K562 (cell line): ENCODE measurements around the gene PUM1. TPM values are rescaled to one million over a fixed set of nuclear protein-coding genes. Genes with fewer than 3 reads are reported as not detected.

Experiments used
- ARID1B ChIP-seq: fragments of 450-650 bp; IDR thresholded peaks from 2 replicates; pipeline ENCODE4 v1.6.1; 2016; ENCODE audit warnings: antibody characterized with exemption, mild to moderate bottlenecking, inconsistent platforms
- BRCA1 ChIP-seq, 2 experiments: fragments of 450-650 bp in 1 of 2; sonication (generic) in 1 of 2; formaldehyde crosslinking in 1 of 2; IDR thresholded peaks; 2 replicates each; pipeline versions ENCODE4 v1.5.0 to v1.6.1; 2017 to 2020; ENCODE audit warnings: mild to moderate bottlenecking in 1 of 2, missing genetic modification reagents in 1 of 2
- CBX8 ChIP-seq: fragments of 200-600 bp; sonication (generic); IDR thresholded peaks from 2 replicates; pipeline ENCODE4 v1.6.1; 2012; ENCODE audit warnings: borderline replicate concordance, mixed run types, low read depth, mild to moderate bottlenecking, moderate library complexity, mixed read lengths, low read length, control low read depth, inconsistent platforms; ENCODE audit not compliant: poor library complexity, severe bottlenecking; ENCODE audit errors: extremely low read depth
- ESRRA ChIP-seq: fragments of 450-650 bp; IDR thresholded peaks from 2 replicates; pipeline ENCODE4 v1.6.1; 2014; ENCODE audit warnings: low read depth, mild to moderate bottlenecking, moderate library complexity, borderline replicate concordance
- NCOA4 ChIP-seq: fragments of 450-650 bp; IDR thresholded peaks from 2 replicates; pipeline ENCODE4 v1.6.1; 2018; ENCODE audit warnings: mild to moderate bottlenecking; ENCODE audit not compliant: partially characterized antibody
- PHB2 ChIP-seq: fragments of 450-650 bp; IDR thresholded peaks from 2 replicates; pipeline ENCODE4 v1.6.1; 2017; ENCODE audit warnings: low read depth
- POLR2AphosphoS5 ChIP-seq: IDR thresholded peaks from 2 replicates; pipeline ENCODE4 v1.6.1; 2011; ENCODE audit warnings: mild to moderate bottlenecking, low read depth, low read length, moderate library complexity; ENCODE audit not compliant: control insufficient read depth, insufficient read depth
- SMAD2 ChIP-seq: fragments of 150-350 bp; IDR thresholded peaks from 2 replicates; pipeline ENCODE4 v1.6.1; 2014; ENCODE audit warnings: low read depth, mild to moderate bottlenecking, low read length
- SMARCA5 ChIP-seq: fragments of 450-650 bp; IDR thresholded peaks from 2 replicates; pipeline ENCODE4 v1.6.1; 2016
- SREBF2 ChIP-seq: sonication (generic); formaldehyde crosslinking; IDR thresholded peaks from 2 replicates; pipeline ENCODE4 v1.4.0; 2020; ENCODE audit warnings: mild to moderate bottlenecking, missing genetic modification reagents
- TEAD2 ChIP-seq: fragments of 450-650 bp; IDR thresholded peaks from 2 replicates; pipeline ENCODE4 v1.6.1; 2016; ENCODE audit warnings: missing genetic modification characterization, control low read depth, missing compliant biosample characterization
- ZNF124 ChIP-seq: sonication (generic); formaldehyde crosslinking; IDR thresholded peaks from 2 replicates; pipeline ENCODE4 v1.8.1; 2022; ENCODE audit warnings: missing genetic modification reagents
- ZNF165 ChIP-seq: fragments of 250-450 bp; sonication (Bioruptor Pico); IDR thresholded peaks from 2 replicates; pipeline ENCODE4 v1.4.0; 2020; ENCODE audit warnings: borderline replicate concordance
- ZNF512 ChIP-seq: IDR thresholded peaks from 2 replicates; pipeline ENCODE4 v1.6.1; 2016; ENCODE audit warnings: missing genetic modification characterization, missing compliant biosample characterization
- ZNF57 ChIP-seq: fragments of 450-650 bp; formaldehyde crosslinking; IDR thresholded peaks from 2 replicates; pipeline ENCODE4 v1.4.0; 2020; ENCODE audit warnings: mild to moderate bottlenecking, moderate library complexity
- ZNF644 ChIP-seq: fragments of 200-800 bp; sonication (Bioruptor generic); IDR thresholded peaks from 2 replicates; pipeline ENCODE4 v1.6.1; 2016; ENCODE audit warnings: low read depth, missing genetic modification characterization, missing compliant biosample characterization
- polyA plus RNA-seq, 8 experiments: library from polyadenylated mRNA; depleted of rRNA in 4 of 8; stranded (reverse) in 5 of 8; unstranded in 3 of 8; fragments of >200 nt; fragmentation: Nextera tagmentation in 2 of 8; fragmentation: Illumina TruSeq in 1 of 8; extraction: Ambion mirVana in 2 of 8; extraction: Trizol in 1 of 8; gene quantifications; 2 replicates each; pipeline versions ENCODE4 v1.2.1 to v1.2.3, GENCODE V29; 2011 to 2014; ENCODE audit warnings: inconsistent platforms in 1 of 8, missing spikeins in 1 of 8
- total RNA-seq, 7 experiments: library from RNA; depleted of rRNA in 6 of 7; stranded (reverse); fragments of >200 nt in 6 of 7; fragmentation: Illumina TruSeq in 2 of 7; extraction: Trizol in 2 of 7; gene quantifications; 2 replicates each; pipeline versions ENCODE4 v1.2.1 to v1.2.3, GENCODE V29; 2011 to 2021; ENCODE audit warnings: low replicate concordance in 1 of 7
- TF ChIP-seq, protein P1 (sequence below): fragments of 150-350 bp; IDR thresholded peaks from 2 replicates; pipeline ENCODE4 v1.6.1; 2014; ENCODE audit warnings: low read depth, mild to moderate bottlenecking, low read length, borderline replicate concordance
- TF ChIP-seq, protein P2 (sequence below): sonication (generic); formaldehyde crosslinking; IDR thresholded peaks from 2 replicates; pipeline ENCODE4 v1.8.0; 2022; ENCODE audit warnings: mild to moderate bottlenecking, missing genetic modification reagents
- TF ChIP-seq, protein P3 (sequence below): fragments of 450-650 bp; IDR thresholded peaks from 2 replicates; pipeline ENCODE4 v1.6.1; 2016; ENCODE audit warnings: mild to moderate bottlenecking

Gene PUM1
- total and polyA plus RNA-seq, 9 of the 15 experiments (the other 6 are each of a cell fraction or from before 2014, with no cell fraction given) = 37.7 to 104 (median 55.7) TPM

- TF ChIP-seq, protein P1, sequence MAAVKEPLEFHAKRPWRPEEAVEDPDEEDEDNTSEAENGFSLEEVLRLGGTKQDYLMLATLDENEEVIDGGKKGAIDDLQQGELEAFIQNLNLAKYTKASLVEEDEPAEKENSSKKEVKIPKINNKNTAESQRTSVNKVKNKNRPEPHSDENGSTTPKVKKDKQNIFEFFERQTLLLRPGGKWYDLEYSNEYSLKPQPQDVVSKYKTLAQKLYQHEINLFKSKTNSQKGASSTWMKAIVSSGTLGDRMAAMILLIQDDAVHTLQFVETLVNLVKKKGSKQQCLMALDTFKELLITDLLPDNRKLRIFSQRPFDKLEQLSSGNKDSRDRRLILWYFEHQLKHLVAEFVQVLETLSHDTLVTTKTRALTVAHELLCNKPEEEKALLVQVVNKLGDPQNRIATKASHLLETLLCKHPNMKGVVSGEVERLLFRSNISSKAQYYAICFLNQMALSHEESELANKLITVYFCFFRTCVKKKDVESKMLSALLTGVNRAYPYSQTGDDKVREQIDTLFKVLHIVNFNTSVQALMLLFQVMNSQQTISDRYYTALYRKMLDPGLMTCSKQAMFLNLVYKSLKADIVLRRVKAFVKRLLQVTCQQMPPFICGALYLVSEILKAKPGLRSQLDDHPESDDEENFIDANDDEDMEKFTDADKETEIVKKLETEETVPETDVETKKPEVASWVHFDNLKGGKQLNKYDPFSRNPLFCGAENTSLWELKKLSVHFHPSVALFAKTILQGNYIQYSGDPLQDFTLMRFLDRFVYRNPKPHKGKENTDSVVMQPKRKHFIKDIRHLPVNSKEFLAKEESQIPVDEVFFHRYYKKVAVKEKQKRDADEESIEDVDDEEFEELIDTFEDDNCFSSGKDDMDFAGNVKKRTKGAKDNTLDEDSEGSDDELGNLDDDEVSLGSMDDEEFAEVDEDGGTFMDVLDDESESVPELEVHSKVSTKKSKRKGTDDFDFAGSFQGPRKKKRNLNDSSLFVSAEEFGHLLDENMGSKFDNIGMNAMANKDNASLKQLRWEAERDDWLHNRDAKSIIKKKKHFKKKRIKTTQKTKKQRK = no peak
- TF ChIP-seq POLR2AphosphoS5 (no peak), ZNF57 (CRISPR knock-in tag) (no peak), CBX8 (no peak), SMARCA5 (peak; percentile 74; the same call in 1 of the 2 replicates), ESRRA (0 out of 2 replicates have a peak, but pooled peaks have one; percentile 16), PHB2 (no peak), TEAD2 (tag) (no peak), ZNF124 (CRISPR knock-in tag) (no peak), ZNF512 (tag) (no peak), ZNF644 (tag) (no peak), SREBF2 (no peak), ARID1B (no peak), BRCA1 (IDR thresholded peaks at IDR 0.05) (no peak), BRCA1 (CRISPR knock-in tag; IDR thresholded peaks at IDR 0.05) (no peak), SMAD2 (no peak), NCOA4 (no peak), ZNF165 (CRISPR knock-in tag) (no peak)
- TF ChIP-seq, protein P2, sequence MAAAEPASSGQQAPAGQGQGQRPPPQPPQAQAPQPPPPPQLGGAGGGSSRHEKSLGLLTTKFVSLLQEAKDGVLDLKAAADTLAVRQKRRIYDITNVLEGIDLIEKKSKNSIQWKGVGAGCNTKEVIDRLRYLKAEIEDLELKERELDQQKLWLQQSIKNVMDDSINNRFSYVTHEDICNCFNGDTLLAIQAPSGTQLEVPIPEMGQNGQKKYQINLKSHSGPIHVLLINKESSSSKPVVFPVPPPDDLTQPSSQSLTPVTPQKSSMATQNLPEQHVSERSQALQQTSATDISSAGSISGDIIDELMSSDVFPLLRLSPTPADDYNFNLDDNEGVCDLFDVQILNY (CRISPR knock-in tag) = no peak
- TF ChIP-seq, protein P3, sequence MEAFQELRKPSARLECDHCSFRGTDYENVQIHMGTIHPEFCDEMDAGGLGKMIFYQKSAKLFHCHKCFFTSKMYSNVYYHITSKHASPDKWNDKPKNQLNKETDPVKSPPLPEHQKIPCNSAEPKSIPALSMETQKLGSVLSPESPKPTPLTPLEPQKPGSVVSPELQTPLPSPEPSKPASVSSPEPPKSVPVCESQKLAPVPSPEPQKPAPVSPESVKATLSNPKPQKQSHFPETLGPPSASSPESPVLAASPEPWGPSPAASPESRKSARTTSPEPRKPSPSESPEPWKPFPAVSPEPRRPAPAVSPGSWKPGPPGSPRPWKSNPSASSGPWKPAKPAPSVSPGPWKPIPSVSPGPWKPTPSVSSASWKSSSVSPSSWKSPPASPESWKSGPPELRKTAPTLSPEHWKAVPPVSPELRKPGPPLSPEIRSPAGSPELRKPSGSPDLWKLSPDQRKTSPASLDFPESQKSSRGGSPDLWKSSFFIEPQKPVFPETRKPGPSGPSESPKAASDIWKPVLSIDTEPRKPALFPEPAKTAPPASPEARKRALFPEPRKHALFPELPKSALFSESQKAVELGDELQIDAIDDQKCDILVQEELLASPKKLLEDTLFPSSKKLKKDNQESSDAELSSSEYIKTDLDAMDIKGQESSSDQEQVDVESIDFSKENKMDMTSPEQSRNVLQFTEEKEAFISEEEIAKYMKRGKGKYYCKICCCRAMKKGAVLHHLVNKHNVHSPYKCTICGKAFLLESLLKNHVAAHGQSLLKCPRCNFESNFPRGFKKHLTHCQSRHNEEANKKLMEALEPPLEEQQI = no peak
These were observed 34.0 kb downstream of the PUM1 start (continued) for GRCh38 chr1:31031330-31032143.
